Amniotic epithelial cell (primary cell): ENCODE results near the gene NKX1-2.
"Not testable (repeated sequence)": the region's sequence is repeated elsewhere in the genome, so short reads cannot be mapped to it uniquely, and the experiment has no call there.

Experiments
- DNase-seq: peaks from one replicate; pipeline ENCODE4 v3.0.0-alpha.2; 2010; ENCODE audit warnings: low read depth

Gene NKX1-2

GRCh38 chr10:124451276-124451675, 1.4 kb upstream of the NKX1-2 start:
- no peak for DNase-seq

- no peak for DNase-seq
Measured at GRCh38 chr10:124450783-124451057, 885 bp upstream of the NKX1-2 start.

DNA sequence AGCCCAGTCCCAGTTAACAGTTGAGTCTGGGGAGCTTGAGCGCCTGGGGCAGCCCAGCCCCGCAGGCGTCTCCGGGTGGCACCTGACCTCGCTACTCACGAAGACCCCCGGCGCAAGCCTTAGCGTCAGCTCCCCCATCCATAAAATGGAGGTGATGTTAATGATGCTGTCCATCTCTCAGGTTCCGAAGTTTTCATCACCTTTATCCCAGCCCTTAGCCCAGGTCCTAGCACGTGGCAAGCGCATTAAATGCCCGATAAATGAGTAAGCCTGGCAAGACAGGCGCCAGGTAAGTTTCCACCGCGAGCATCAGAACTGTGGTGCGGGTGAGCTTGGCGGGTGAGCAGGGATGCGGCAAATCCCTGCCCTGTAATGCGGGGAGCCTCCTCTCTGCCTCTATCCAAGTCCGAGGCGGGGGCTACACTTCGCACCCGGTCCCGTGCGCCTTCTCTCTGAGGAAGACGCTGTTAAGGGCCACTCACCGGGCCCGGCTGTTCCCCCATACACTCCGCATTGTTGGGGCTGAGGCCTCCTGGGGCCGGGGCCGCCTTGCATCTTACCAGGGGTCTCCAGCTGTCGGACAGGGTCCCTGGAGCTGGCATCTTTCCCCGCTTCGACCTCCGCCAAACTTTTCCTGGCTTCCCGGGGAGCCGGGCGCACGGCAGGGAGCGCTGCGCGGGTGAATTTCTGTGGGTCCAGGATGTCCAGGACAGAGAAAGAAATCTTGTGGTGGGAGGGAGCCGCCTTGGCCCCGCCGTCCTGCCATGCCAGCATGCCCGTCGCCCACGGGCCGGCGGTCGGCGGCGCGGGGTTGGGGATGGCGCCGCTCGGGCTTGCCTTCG, 444 bp downstream of the NKX1-2 start:
- DNase-seq: no peak

DNA sequence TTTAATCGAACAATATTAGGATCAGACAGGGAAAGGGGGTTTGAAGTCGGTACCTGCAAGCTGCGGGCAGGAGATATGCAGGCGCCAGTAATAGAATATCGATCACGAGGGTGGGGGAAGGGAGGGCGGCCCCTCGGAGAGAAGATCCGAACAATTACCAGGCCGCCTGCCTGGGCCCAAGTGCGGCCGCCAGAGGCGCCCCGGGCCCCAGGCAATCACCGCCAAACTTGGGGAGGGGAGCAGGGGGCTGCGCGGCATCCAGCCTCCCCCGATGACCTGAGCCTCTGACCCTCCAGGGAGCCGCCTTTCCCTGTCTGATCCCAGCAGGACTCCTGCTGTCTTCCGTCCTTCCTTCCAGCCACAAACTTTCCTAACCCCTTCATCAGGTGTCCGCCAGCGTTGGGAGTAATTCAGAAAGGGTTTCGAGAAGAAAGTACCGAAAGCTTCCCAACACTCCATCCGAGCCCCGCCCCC, 1.1 kb downstream of the NKX1-2 start:
- no peak for DNase-seq

- no peak for DNase-seq
Measured at GRCh38 chr10:124447751-124448466, 1.9 kb downstream of the NKX1-2 start.

- DNase-seq: no peak
Measured at GRCh38 chr10:124446830-124447750, 2.7 kb downstream of the NKX1-2 start.

DNA sequence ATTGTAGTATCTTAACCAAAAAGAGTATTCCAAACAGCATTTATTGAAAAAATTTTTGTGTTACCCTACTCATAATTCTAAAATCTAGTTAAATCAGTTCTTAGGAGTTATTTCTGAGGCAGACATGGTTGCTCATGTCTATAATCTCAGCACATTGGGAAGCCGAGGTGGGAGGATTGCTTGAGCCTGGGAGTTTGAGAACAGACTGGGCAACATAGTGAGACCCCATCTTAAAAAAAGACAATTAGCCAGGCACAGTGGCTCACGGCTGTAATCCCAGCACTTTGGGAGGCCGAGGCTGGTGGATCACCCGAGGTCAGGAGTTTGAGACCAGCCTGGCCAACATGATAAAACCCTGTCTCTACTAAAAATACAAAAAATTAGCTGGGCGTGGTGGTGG, 8.1 kb downstream of the NKX1-2 start:
- DNase-seq: not testable (repeated sequence)

DNA sequence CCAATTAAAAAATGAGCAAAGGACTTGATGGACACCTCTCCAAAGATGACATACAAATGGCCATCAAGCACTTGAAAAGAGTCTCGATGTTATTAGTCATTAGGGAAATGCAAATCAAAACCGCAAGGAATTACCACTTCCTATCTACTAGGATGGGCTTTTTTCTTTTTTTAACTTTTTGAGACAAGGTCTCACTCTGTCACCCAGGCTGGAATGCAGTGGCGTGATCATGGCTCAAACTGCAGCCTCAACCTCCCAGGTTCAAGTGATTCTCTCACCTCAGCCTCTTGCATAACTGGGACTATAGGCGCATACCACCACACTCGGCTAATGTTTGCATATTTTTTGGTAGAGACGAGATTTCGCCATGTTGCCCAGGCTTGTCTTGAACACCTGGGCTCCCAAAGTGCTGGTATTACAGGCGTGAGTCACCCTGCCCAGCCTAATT, 13.6 kb downstream of the NKX1-2 start:
- DNase-seq: no peak

- not testable (repeated sequence) for DNase-seq
Measured at GRCh38 chr10:124435683-124436082, 14.2 kb downstream of the NKX1-2 start.

- DNase-seq: no peak
Measured at GRCh38 chr10:124433461-124433860, 16.4 kb downstream of the NKX1-2 start.

DNA sequence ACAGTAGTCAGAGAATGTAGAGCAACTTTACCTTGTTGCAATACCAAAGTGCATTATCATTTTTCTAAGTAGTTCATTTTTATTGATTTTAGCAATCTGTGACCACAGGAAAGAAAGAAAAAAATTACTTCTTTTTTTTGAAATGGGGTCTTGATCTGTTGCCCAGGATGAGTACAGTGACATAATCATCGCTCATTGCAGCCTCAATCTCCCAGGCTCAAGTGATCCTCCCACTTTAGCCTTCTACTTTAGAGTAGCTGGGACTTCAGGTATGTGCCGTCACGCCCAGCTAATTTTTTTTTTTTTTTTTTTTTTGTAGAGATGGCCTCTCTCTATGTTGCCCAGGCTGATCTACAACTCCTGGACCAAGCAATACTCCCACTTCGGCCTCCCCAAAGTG, 19.8 kb downstream of the NKX1-2 start:
- DNase-seq: no peak

- DNase-seq: no peak
Measured at GRCh38 chr10:124429576-124429975, 20.3 kb downstream of the NKX1-2 start.

GRCh38 chr10:124428207-124428777, 21.5 kb downstream of the NKX1-2 start:
- no peak for DNase-seq

DNA sequence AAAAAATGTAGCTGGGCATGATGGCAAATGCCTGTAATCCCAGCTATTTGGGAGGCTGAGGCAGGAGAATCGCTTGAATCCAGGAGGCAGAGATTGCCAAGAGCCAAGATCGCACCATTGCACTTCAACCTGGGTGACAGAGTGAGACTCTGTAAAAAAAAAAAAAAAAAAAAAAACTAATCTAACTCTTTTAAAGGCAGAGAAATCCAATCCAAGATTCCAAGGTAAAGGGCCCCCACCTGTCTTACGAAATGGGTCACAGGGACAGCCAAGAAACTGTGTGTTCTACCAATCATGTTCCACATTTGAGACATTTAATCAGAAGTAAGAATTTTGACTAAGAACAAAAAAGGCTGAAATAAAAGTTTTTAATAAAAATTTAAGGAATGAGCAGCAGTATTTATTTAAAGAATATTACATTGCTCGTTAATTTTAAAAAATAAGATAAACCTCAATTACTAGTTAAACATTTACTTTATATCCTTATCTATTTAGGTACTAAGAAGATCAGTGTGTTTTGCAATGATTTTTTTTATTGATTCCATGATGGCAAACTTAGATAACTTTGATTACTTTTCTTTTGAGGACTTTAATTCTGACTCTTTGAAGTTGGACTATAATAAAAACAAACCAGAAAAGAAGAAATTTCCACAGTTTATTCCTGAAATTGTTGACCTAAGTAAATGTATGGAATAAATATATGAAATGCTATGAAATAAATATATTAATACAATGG, 24.4 kb downstream of the NKX1-2 start:
- no peak for DNase-seq

- DNase-seq: no peak
Measured at GRCh38 chr10:124423813-124424212, 26.0 kb downstream of the NKX1-2 start.

GRCh38 chr10:124422742-124423141, 27.1 kb downstream of the NKX1-2 start:
- DNase-seq: no peak

DNA sequence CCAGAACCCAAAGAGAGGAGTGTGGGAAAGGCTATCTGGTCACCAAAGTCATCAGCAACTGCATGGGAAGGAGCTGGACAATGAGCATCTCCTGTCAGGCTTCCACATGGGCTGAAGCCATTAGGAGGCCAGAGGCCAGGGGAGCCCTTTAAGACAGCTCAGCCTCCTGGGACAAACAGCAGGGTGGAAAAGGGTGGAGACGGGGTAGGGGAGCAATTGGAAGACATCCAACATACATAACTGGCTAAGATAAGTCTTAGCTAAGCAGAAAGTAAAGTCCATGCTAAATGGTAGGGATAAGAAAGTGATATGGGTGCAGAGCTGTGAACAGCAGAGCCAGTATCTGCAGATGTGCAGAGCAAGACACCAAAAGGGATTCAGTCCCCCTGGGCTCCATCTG, 29.6 kb downstream of the NKX1-2 start:
- DNase-seq: no peak

- no peak for DNase-seq
Measured at GRCh38 chr10:124419635-124420034, 30.2 kb downstream of the NKX1-2 start.

DNA sequence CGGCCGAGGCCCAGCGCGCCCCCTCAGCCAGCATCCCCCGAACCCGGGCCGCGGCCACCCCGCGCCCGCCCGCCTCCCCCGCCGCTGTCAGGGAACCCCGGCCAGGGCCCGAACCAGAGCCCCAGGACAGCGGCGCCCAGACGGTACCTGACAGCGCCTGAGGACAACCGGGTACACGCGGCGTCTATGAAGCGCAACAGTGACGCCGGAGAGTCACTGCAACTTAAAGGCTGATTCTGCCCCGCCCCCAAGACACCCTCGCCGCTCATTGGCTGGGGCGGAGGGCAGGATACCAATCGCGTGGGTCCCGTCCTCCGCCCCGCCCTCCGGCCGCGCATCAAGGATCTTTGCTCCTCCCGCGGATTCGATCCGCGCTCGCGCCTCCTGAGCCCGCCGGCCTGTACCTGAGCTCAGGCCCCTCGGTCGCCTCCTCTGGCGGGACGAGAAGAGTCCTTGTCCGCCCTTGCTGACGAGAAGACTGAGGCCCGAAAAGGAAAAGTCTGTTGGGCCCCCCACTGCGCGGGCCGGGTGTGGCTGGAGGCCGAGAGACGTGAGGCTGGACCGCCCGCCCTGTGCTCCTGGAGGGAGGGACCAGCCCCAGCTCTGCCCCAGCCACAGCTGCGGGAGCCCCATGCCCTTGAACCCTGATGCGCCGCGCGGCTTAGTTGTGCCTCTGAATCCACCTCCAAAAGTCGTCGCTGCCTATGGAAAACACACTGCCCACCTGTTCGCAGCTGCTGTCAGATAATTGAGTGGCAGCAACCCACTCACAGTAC, 30.9 kb downstream of the NKX1-2 start, which contains the start of gene OAT:
TSS of gene OAT (minus strand) at position 198 of the 776 bp plus-strand sequence. CDS start 6,752 bp downstream, outside the sequence.
- peak; percentile 86 for DNase-seq
